Loucy (cell line): Measurements from ENCODE around the gene CCDC17.

Source experiments
- H2AFZ ChIP-seq: fragments of 200-600 bp; sonication (generic); 2 replicates; pipeline ENCODE4 v1.6.0; 2016; ENCODE audit warnings: antibody characterized with exemption, mild to moderate bottlenecking, low read length, moderate library complexity
- H3F3A ChIP-seq: fragments of 200-600 bp; 2 replicates; pipeline ENCODE4 v1.6.0; 2016; ENCODE audit warnings: antibody characterized with exemption, low read depth, mild to moderate bottlenecking
- H3K27me3 ChIP-seq: fragments of 200-600 bp; sonication (generic); 2 replicates; pipeline ENCODE4 v1.6.1; 2014; ENCODE audit warnings: low read length, mild to moderate bottlenecking; ENCODE audit not compliant: insufficient read depth, poor library complexity, severe bottlenecking
- H3K36me3 ChIP-seq: fragments of 200-600 bp; sonication (generic); 2 replicates; pipeline ENCODE4 v1.6.1; 2016; ENCODE audit warnings: low read length; ENCODE audit not compliant: insufficient read depth
- H3K4me1 ChIP-seq: fragments of 200-600 bp; sonication (generic); 2 replicates; pipeline ENCODE4 v1.5.1; 2014; ENCODE audit warnings: low read length, mild to moderate bottlenecking; ENCODE audit not compliant: insufficient read depth, poor library complexity, severe bottlenecking
- H3K4me2 ChIP-seq: fragments of 200-600 bp; sonication (generic); 2 replicates; pipeline ENCODE4 v1.6.0; 2014; ENCODE audit warnings: antibody characterized with exemption, low read length, low read depth, mild to moderate bottlenecking; ENCODE audit not compliant: poor library complexity, severe bottlenecking
- H3K4me3 ChIP-seq: fragments of 200-600 bp; sonication (generic); 2 replicates; pipeline ENCODE4 v1.5.1; 2014; ENCODE audit warnings: low read length, mild to moderate bottlenecking, mixed read lengths; ENCODE audit not compliant: poor library complexity, severe bottlenecking
- H3K79me2 ChIP-seq: fragments of 200-600 bp; sonication (generic); 2 replicates; pipeline ENCODE4 v1.6.1; 2014; ENCODE audit warnings: low read length; ENCODE audit not compliant: insufficient read depth
- H3K9ac ChIP-seq: fragments of 200-600 bp; sonication (generic); 2 replicates; pipeline ENCODE4 v1.6.0; 2014; ENCODE audit warnings: mild to moderate bottlenecking, low read depth, low read length, moderate library complexity; ENCODE audit not compliant: poor library complexity, severe bottlenecking
- H3K9me2 ChIP-seq: fragments of 200-600 bp; sonication (generic); replicated peaks from 2 replicates; pipeline ENCODE4 v1.6.1; 2016; ENCODE audit warnings: low read depth, low read length, mixed read lengths
- H3K9me3 ChIP-seq: fragments of 200-600 bp; sonication (generic); 2 replicates; pipeline ENCODE4 v1.6.1; 2014; ENCODE audit warnings: mild to moderate bottlenecking, antibody characterized with exemption, low read length, low read depth; ENCODE audit not compliant: insufficient read depth
- H4K20me1 ChIP-seq: fragments of 200-600 bp; sonication (generic); 2 replicates; pipeline ENCODE4 v1.6.0; 2014; ENCODE audit warnings: antibody characterized with exemption, low read length, mild to moderate bottlenecking; ENCODE audit not compliant: insufficient read depth, poor library complexity, severe bottlenecking
- CTCF ChIP-seq: fragments of 200-600 bp; sonication (generic); conservative IDR thresholded peaks from 2 replicates; pipeline ENCODE4 v1.5.1; 2014; ENCODE audit warnings: mild to moderate bottlenecking, antibody characterized with exemption, low read length
- EZH2phosphoT487 ChIP-seq: fragments of 200-600 bp; IDR thresholded peaks from 2 replicates; pipeline ENCODE4 v1.6.1; 2018; ENCODE audit warnings: antibody characterized with exemption, mild to moderate bottlenecking, moderate library complexity, borderline replicate concordance

The CCDC17 gene

DNA sequence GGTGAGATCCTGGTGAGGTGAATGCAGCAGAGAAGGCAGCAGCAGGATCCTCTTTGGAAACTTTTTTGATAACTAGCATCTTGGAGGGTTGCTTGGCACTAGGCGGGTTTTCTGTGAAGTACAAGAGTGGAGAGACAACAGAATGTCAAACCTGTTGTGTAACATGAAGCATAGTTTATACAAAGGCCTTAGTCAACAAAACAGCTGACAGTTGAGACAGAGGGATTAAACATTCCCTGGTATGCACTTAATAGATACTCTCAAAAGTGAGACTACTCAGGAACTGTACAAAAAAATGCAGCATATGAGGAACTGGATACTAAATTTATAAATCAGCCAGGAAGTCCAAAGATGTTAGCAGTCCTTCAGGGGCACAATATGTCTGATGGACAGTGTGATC is 16.4 kb upstream of the CCDC17 start:
- Histone ChIP-seq H4K20me1 (peaks cover 4% of the 10 kb centered on the region), H3K36me3 (peaks cover 72% of the 10 kb centered on the region)
- TF ChIP-seq CTCF (no peak), EZH2phosphoT487 (no peak)

DNA sequence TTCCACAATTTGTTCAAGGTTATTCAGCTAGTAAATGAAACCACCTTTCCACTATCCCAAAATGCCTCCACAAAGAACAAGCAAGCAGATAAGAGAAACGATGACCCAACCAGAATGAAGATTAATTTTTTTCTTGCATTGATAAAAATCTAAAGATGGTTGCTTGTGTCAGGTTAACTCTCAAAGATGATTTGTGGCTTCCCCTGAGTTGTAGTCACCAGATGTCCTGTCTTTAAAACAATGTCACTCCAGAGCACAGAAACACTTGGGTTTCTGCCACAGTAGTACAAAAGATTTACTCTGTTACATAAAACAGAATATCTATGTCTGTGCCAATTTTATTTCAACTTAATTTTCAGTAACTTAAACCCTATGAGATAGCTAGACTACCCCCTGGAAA is 11.4 kb upstream of the CCDC17 start:
- Histone ChIP-seq H3K4me2 (no peak overlapping the region), H3K9me3 (no peaks in the 10 kb centered on the region), H4K20me1 (no peaks in the 10 kb centered on the region), H3K79me2 (no peaks in the 10 kb centered on the region), H3K9ac (no peak overlapping the region), H3K36me3 (peaks cover 94% of the 10 kb centered on the region), H3K4me1 (no peaks in the 10 kb centered on the region), H3F3A (no peaks in the 10 kb centered on the region), H2AFZ (no peak overlapping the region), H3K4me3 (no peak overlapping the region), H3K9me2 (no peaks in the 10 kb centered on the region), H3K27me3 (no peaks in the 10 kb centered on the region)
- TF ChIP-seq CTCF = no peak
- no peak for TF ChIP-seq EZH2phosphoT487

More for the DNA sequence above, 16.4 kb upstream of the CCDC17 start:
- Histone ChIP-seq H3K9ac (no peak overlapping the region), H3K27me3 (no peaks in the 10 kb centered on the region), H3K79me2 (no peaks in the 10 kb centered on the region), H3K4me3 (no peak overlapping the region), H2AFZ (no peak overlapping the region), H3K9me3 (no peaks in the 10 kb centered on the region), H3K4me2 (no peak overlapping the region), H3K4me1 (no peaks in the 10 kb centered on the region), H3F3A (no peaks in the 10 kb centered on the region), H3K9me2 (no peaks in the 10 kb centered on the region)

GRCh38 chr1:45630429-45630828 is 6.6 kb upstream of the CCDC17 start:
- Histone ChIP-seq H4K20me1 (no peaks in the 10 kb centered on the region), H2AFZ (no peak overlapping the region), H3K9me3 (no peaks in the 10 kb centered on the region), H3K36me3 (peaks cover 86% of the 10 kb centered on the region), H3K9ac (no peak overlapping the region), H3K9me2 (no peaks in the 10 kb centered on the region), H3K4me1 (no peaks in the 10 kb centered on the region), H3K4me2 (no peak overlapping the region), H3F3A (no peaks in the 10 kb centered on the region), H3K4me3 (no peak overlapping the region), H3K79me2 (no peaks in the 10 kb centered on the region), H3K27me3 (no peaks in the 10 kb centered on the region)
- TF ChIP-seq CTCF (no peak), EZH2phosphoT487 (no peak)
